Neutrophil (primary cell): ENCODE data around the gene AP5S1.

Experiments
- H3K27ac ChIP-seq: fragments of 200-600 bp; sonication (generic); 2 replicates; pipeline ENCODE4 v1.5.1; 2016; ENCODE audit warnings: mild to moderate bottlenecking, moderate library complexity
- H3K27me3 ChIP-seq: fragments of 200-600 bp; sonication (generic); 2 replicates; pipeline ENCODE4 v1.6.0; 2016; ENCODE audit warnings: mild to moderate bottlenecking
- H3K36me3 ChIP-seq: fragments of 200-600 bp; sonication (generic); 2 replicates; pipeline ENCODE4 v1.5.1; 2017
- H3K4me1 ChIP-seq, 2 experiments: fragments of 200-600 bp in 1 of 2; sonication (generic) in 1 of 2; 1 replicate in 1 of 2; 2 replicates in 1 of 2; pipeline versions ENCODE4 v1.5.1 to v1.6.1; 2013 to 2016; ENCODE audit warnings: low read depth in 1 of 2, low read length in 1 of 2, mild to moderate bottlenecking in 1 of 2, moderate library complexity in 1 of 2; ENCODE audit not compliant: control insufficient read depth in 1 of 2, insufficient read depth in 1 of 2
- H3K4me3 ChIP-seq, 2 experiments: fragments of 200-600 bp in 1 of 2; sonication (generic) in 1 of 2; 1 replicate in 1 of 2; 2 replicates in 1 of 2; pipeline ENCODE4 v1.5.1; 2013 to 2016; ENCODE audit warnings: low read depth in 1 of 2, low read length in 1 of 2, mild to moderate bottlenecking in 1 of 2, moderate library complexity in 1 of 2
- H3K9me3 ChIP-seq: fragments of 200-600 bp; sonication (generic); 2 replicates; pipeline ENCODE4 v1.5.1; 2016
- TF ChIP-seq, protein P1 (sequence below): fragments of 200-600 bp; sonication (generic); IDR thresholded peaks from 2 replicates; pipeline ENCODE4 v1.5.1; 2016; ENCODE audit warnings: antibody characterized with exemption

AP5S1 gene

DNA sequence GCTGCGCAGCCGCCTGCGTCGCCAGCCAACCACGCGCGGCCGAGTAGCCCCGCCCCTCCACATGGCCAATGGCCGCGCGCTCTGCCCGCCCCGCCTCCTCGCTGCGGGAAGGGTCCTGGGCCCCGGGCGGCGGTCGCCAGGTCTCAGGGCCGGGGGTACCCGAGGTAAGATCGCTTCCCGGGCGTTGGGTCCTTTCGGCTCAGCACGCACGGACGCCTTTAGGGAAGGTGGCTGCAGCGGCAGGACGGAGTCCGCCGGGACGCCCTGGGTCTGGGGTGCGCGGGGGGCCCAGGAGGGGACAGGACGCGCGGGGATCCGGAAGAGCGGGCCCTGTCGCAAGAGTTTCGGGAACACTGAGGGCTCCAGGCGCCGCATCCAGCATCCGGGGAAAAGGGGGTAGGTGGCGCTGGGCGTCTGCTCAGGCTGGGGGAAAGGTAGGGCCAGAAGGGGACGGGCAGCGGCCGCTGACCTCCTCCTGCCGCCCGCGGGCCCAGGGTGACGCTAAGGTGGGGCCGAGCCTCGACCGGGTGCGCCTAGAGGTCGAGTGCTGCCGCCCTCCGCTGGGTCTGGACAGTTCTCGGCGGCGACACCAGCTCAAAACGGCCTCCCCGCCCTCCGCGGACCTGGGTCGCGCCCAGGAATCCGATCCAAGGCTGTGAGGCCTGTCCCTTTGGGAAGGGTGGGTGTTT is 26.5 kb downstream of the AP5S1 start, which contains the start of gene MAVS:
TSS of gene MAVS (plus strand) at position 95 of the 689 bp plus-strand sequence. CDS start 7,791 bp downstream, outside the sequence.
- H3K27me3 ChIP-seq: no peaks in the 10 kb centered on the region
- TF ChIP-seq, protein P1, sequence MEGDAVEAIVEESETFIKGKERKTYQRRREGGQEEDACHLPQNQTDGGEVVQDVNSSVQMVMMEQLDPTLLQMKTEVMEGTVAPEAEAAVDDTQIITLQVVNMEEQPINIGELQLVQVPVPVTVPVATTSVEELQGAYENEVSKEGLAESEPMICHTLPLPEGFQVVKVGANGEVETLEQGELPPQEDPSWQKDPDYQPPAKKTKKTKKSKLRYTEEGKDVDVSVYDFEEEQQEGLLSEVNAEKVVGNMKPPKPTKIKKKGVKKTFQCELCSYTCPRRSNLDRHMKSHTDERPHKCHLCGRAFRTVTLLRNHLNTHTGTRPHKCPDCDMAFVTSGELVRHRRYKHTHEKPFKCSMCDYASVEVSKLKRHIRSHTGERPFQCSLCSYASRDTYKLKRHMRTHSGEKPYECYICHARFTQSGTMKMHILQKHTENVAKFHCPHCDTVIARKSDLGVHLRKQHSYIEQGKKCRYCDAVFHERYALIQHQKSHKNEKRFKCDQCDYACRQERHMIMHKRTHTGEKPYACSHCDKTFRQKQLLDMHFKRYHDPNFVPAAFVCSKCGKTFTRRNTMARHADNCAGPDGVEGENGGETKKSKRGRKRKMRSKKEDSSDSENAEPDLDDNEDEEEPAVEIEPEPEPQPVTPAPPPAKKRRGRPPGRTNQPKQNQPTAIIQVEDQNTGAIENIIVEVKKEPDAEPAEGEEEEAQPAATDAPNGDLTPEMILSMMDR: peak; percentile 17
- peak within 1 kb of the TSS; percentile 92 to 99 for H3K4me3 ChIP-seq
- H3K36me3 ChIP-seq: no peaks in the 10 kb centered on the region
- H3K27ac ChIP-seq: peak within 1 kb of the TSS; percentile 86
- peaks cover 13 to 19% of the 10 kb centered on the region in 2 experiments for H3K4me1 ChIP-seq
- H3K9me3 ChIP-seq: no peaks in the 10 kb centered on the region

DNA sequence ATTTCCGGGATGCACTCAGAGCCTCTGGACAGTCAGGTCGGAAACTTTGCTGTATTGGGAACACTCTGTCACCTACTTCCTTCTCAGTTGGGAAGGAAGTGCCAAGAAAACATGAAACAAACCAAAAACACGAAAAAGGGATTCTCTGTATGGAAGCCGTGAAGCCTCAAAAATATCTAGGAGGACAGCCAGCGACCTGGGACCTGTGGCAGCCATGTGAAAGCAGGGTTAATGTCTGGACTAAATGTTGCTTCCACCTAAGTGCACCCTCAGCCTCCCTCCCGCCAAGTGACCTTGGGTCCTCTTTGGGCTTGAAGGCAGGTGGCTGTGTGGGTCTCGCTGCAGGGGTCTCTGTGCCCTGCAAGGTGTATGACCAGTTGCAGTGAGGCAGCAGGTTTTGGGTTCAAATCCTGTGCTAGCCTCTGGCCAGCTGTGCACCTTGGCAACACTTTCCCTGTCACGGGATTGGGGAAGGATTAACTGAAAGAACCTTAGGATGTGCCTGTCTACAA is 27.1 kb downstream of the AP5S1 start:
- Histone ChIP-seq H3K27me3 (no peaks in the 10 kb centered on the region), H3K4me3 (peak overlapping the region; percentile 92 to 99), H3K9me3 (no peaks in the 10 kb centered on the region), H3K27ac (peak overlapping the region; percentile 86), H3K4me1 (peaks cover 13 to 19% of the 10 kb centered on the region in 2 experiments), H3K36me3 (no peaks in the 10 kb centered on the region)
- TF ChIP-seq, protein P1: no peak

DNA sequence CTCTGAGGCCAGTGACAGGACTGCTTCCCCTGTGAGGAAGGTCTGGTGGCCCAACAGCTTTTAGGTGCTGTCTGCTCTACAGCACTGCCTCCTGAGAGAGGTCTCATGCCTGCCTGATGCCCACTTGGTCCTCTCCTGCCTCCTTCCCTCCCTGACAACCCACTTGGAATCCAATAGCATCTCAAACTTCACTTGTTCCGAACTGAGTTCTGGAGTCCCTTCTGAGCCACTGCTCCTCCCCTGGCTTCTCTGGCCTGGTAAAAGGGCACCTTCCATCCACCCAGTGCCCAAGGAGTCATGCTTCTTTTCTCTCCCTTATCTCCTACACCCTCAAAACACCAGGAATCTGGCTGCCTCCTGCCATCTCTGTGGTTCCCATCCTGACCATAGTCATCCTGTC is 28.2 kb downstream of the AP5S1 start:
- Histone ChIP-seq H3K27me3 (no peaks in the 10 kb centered on the region), H3K36me3 (no peaks in the 10 kb centered on the region), H3K4me1 (peaks cover 13 to 19% of the 10 kb centered on the region in 2 experiments), H3K9me3 (no peaks in the 10 kb centered on the region), H3K27ac (peak overlapping the region; percentile 47), H3K4me3 (no peak overlapping the region)
- TF ChIP-seq, protein P1: no peak

DNA sequence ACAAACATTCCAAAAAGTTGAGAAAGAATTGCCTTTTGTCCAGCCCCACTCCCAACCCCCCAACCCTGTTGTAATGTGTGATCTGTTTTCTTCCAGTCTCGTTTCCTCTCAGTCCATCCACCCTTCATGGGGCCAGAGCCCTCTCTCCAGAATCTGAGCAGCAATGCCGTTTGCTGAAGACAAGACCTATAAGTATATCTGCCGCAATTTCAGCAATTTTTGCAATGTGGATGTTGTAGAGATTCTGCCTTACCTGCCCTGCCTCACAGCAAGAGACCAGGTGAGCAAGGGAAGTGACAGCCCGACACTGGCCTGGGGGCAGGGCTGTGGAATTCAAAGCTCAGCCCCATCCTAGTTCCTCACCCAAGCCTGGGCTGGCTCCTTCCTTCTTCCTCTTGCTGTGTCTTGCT is 34.1 kb downstream of the AP5S1 start:
- Histone ChIP-seq H3K4me3 (no peak overlapping the region), H3K9me3 (no peaks in the 10 kb centered on the region), H3K27ac (peak overlapping the region; percentile 70), H3K4me1 (peaks cover 7 to 8% of the 10 kb centered on the region in 2 experiments), H3K36me3 (peaks cover 31% of the 10 kb centered on the region), H3K27me3 (no peaks in the 10 kb centered on the region)
- TF ChIP-seq, protein P1: no peak

DNA sequence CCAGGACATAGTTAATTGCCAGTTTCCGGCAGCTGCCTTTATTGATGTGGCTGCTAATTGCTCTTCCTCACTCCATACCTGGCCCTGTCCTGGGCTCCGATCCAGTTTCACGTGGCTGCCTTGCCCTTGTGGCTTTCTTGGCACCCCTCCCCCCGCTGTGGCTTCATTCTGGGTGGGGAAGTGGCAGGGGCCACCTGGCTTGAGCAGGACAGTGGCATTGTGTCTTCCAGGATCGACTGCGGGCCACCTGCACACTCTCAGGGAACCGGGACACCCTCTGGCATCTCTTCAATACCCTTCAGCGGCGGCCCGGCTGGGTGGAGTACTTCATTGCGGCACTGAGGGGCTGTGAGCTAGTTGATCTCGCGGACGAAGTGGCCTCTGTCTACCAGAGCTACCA is 37.1 kb downstream of the AP5S1 start:
- TF ChIP-seq, protein P1: no peak
- H3K27ac ChIP-seq: no peak overlapping the region
- H3K9me3 ChIP-seq: no peaks in the 10 kb centered on the region
- H3K4me3 ChIP-seq: no peak overlapping the region
- H3K4me1 ChIP-seq: peaks cover 7 to 8% of the 10 kb centered on the region in 2 experiments
- peaks cover 58% of the 10 kb centered on the region for H3K36me3 ChIP-seq
- H3K27me3 ChIP-seq: no peaks in the 10 kb centered on the region
